Myocyte (in vitro differentiated cells): ENCODE data around the gene LRRC8A. TPM values are rescaled to one million over a fixed set of nuclear protein-coding genes. Genes with fewer than 3 reads are reported as not detected.
"Not testable (repeated sequence)": the region's sequence is repeated elsewhere in the genome, so short reads cannot be mapped to it uniquely, and the experiment has no call there.

ENCODE experiments used
- DNase-seq: peaks from one replicate; pipeline ENCODE4 v3.0.0-alpha.2; 2012; ENCODE audit warnings: low read depth
- total RNA-seq: library from RNA; depleted of rRNA; stranded (reverse); fragments of >200 nt; gene quantifications from 2 replicates; pipeline ENCODE4 v1.2.3, GENCODE V29; 2014

LRRC8A gene
- total RNA-seq, 1 donor from 2014 or later = 35.3 TPM

GRCh38 chr9:128863647-128864046, 18.3 kb upstream of the LRRC8A start:
- DNase-seq = peak; percentile 49

- no peak for DNase-seq
These were observed 11.6 kb upstream of the LRRC8A start for GRCh38 chr9:128870128-128870940.

GRCh38 chr9:128870941-128871265, 11.0 kb upstream of the LRRC8A start:
- not testable (repeated sequence) for DNase-seq

GRCh38 chr9:128877852-128878251, 4.1 kb upstream of the LRRC8A start:
- no peak for DNase-seq

GRCh38 chr9:128882677-128883603, 1.0 kb downstream of the LRRC8A start:
- peak; percentile 88 for DNase-seq

DNA sequence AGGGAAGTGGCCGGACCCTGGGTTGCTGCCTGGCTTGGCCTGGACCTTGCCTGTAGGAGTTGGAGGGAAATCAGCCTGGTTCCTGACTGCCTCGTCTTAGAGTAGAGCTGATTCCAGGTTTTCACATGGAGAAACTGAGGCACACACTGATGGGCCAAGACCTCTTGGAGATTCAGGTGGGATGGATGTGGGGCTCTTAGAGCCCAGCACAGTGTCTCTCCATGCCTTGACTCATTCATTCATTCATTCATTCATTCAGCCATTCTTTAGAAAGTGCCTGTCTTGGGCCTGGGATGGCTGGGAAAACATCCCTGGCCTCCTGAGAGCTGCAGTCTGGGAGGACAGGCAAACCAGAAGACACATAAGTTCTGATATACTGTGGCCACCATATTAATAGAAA, 2.2 kb downstream of the LRRC8A start:
- DNase-seq = no peak

DNA sequence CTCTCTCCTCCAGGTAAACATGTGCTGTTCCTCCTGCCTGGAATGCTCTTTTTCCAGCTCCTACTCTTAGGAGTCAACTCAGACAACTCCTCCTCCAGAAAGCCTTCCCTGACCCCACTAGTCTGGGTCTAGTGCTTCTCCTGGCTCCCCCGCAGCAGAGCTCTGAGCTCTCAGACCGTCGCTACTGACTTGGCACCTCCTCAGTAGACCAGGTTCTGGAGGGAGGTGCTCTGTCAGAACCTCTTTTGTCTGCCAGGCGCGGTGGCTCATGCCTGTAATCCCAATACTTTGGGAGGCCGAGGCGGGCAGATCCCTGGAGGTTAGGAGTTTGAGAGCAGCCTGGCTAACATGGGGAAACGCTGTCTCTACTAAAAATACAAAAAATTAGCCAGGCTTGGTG, 3.4 kb downstream of the LRRC8A start:
- no peak for DNase-seq

- no peak for DNase-seq
These were observed 3.9 kb downstream of the LRRC8A start for GRCh38 chr9:128885798-128886197.

DNA sequence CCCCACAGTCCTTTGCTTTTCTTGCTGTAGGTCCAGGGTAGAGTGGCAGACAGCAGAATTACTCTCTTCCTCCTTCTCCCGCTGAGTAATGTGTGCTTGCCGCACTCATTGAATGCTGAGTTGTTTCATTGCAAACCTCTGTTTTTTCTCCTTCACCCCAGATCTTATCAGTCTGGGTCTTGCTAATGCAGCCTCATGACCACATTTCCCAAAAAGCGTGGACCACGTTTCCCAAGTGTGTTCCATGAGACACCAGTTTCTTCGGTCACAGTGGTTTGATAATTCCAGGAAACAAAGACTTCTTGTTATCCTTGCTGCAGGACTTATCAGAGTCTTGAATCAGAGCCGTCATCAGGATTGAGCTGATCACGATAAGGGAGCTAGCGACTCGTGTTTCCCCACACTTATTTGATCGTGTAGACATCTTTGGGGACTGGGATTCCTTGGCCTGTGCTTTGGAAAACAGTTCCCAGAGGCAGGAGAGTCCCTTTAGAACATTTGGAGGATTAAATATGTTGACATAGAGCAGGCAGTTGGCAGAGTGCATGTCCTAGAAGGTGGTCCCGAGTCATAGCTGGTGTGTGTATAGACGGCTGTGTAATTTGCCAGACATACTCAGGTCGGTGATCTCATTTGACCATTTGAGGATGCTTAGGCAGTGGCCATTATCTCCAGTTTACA, 4.4 kb downstream of the LRRC8A start:
- DNase-seq = no peak

- DNase-seq = no peak
These were observed 5.1 kb downstream of the LRRC8A start for GRCh38 chr9:128887049-128887448.

DNA sequence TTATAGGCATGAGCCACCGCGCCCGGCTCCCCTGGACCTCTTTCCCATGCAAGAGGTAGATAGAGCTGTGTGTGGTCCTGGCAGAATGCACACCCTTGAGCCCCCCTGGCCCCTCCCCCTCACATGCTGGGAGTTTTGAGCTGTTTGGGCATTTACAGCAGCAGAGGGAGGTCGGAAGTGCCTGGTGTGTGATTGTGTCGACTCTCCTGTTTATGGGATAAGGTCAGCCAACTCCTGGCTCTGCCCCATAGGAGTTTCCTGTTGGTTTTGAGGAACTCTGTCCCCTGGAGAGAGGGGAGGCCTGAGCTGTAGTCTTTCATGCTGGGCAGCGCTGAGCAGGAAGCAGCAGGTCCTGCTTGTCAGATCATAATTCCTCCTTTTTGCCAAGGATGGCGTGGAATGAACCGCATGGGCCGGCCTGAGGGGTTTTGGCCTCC, 6.0 kb downstream of the LRRC8A start:
- no peak for DNase-seq

GRCh38 chr9:128891321-128892220, 9.6 kb downstream of the LRRC8A start:
- no peak for DNase-seq

DNA sequence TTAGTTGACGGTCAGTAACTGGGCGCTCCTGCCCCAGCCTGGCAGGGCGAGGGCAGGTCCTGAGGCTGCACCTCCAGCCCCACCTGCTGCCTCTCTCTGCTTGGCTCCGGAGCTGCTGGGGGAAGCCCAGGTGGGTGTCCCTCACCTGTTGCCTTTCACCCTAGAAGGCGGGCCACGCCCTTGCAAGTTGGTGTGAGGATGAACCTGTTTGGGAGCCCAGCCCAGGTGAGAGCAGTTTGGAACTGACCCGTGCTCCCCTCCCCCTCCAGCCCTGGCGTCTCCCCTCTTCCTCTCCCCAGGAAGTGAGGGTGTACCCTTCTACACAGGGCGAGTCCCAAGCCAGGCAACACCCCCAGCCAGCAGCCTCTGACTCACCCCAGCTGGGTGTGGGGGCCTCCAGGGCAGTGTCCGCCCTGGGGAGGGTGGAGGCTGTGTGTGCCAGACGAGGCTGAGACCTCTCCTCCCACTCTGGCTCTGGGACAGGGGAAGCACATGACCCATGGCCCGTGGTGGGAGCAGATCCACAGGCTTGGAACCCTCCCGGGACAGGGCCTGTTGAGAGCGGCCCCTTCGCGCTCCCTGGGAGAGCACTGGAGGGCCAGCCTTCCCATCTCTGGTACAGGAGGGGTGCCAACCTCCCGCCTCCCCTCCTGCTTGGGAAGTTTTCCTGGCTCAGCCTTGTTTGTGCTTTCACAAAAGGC, 10.4 kb downstream of the LRRC8A start:
- peak; percentile 91 for DNase-seq

- no peak for DNase-seq
These were observed 11.4 kb downstream of the LRRC8A start for GRCh38 chr9:128893354-128893753.

GRCh38 chr9:128894764-128895163, 12.8 kb downstream of the LRRC8A start:
- DNase-seq = no peak

DNA sequence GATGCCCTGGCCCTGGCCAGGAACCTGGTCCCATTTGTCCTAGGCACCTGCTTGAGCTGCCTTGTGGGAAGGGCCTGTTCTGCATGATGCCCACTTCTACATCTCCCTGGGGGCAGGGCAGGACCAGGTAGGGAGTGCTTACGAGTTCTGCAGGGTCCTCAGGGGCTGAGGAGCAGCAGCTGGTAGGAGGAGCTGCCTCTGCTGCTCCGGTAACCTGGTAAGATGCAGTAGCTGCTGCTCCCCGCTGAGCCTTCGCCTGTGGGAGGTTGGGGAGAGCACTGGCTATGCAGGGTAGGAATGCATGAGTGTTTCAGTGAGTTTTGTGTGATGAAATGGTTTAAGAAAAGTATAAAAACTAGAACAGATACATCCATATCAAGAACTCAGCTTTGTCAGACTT, 13.6 kb downstream of the LRRC8A start:
- DNase-seq = no peak

DNA sequence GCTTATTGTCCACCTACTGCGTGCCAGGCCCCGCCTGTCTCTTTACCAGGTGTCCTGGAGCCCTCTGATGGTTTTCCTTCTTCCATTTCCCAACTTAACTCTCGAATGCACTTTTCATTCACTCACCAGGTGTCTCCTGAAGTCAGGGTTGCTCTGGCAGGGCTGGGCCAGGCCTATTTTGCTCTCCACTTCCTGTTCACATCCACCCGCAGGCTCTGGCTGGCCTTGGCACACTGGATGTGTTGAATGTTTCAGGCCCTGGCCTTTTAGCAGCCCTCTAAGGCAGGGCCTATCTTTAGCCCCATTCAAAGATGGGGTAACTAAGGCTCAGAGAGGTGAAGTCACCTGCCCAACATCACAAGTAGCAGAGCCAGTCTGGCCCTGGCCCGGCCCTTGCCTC, 16.4 kb downstream of the LRRC8A start:
- no peak for DNase-seq

- DNase-seq = no peak
These were observed 17.1 kb downstream of the LRRC8A start for GRCh38 chr9:128898845-128899565.

GRCh38 chr9:128899566-128900322, 17.8 kb downstream of the LRRC8A start:
- DNase-seq = no peak
